Erythroblast (primary cell): ENCODE results near the gene ACOT13.

Experiments used
- GATA1 ChIP-seq: IDR thresholded peaks from 2 replicates; pipeline ENCODE4 v1.6.1; 2011; ENCODE audit warnings: low read depth, mild to moderate bottlenecking, control low read depth, low read length, moderate library complexity
- POLR2A ChIP-seq: IDR thresholded peaks from 2 replicates; pipeline ENCODE4 v1.6.1; 2011; ENCODE audit warnings: mild to moderate bottlenecking, low read length

- TF ChIP-seq POLR2A, result no peak
- no peak for TF ChIP-seq GATA1
These were observed 6.7 kb downstream of the ACOT13 start for GRCh38 chr6:24673625-24674024.
